Measurements from ENCODE around the gene KPTN. TPM values are rescaled to one million over a fixed set of nuclear protein-coding genes. Genes with fewer than 3 reads are reported as not detected.

KPTN gene
- total and polyA plus RNA-seq, 2 of the 8 experiments (the other 6 are each of a cell fraction or from before 2014, with no cell fraction given), result 23.6 to 31.3 TPM

DNA sequence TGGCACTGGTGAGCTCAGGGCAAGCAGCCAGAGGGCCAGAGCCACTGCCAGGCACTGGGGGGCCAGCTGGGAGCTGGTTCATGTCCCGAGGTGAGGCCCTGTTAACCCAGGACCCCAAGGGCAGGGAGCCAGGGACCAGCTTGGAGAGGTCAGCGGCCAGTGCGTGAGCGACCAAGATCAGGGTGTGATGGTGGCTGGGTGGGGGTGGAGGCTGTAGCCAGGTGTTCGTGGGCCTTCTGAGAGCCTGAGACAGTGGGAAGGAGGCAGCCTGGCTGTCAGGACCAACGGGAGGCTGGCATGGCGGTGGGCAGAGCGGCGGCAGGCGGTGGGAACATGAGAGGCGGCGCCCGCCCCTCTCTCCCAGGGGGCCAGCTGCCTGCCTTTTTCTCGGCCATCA, 8.1 kb upstream of the KPTN start (continued):
- TF ChIP-seq CHD7 (IDR thresholded peaks at IDR 0.05; ENCODE audit: insufficient replicate concordance, low read length) (no peak), RFX5 (IDR thresholded peaks at IDR 0.05; ENCODE audit: borderline replicate concordance, low read depth, low read length) (no peak), RBBP5 (IDR thresholded peaks at IDR 0.05; ENCODE audit: borderline replicate concordance, low read depth, low read length) (no peak), KDM1A (IDR thresholded peaks at IDR 0.05; ENCODE audit: borderline replicate concordance, low read length) (no peak), NANOG (IDR thresholded peaks at IDR 0.05; ENCODE audit: insufficient read depth, low read depth, low read length, poor library complexity, severe bottlenecking) (no peak), RNF2 (IDR thresholded peaks at IDR 0.05; ENCODE audit: borderline replicate concordance, low read depth, low read length, missing control alignments, poor library complexity, severe bottlenecking) (no peak), POU5F1 (IDR thresholded peaks at IDR 0.05; ENCODE audit: low read depth, low read length) (no peak), PHF8 (conservative IDR thresholded peaks at IDR 0.05; ENCODE audit: low read depth, low read length) (no peak), RXRA (IDR thresholded peaks at IDR 0.05; ENCODE audit: insufficient read depth, low read depth, low read length) (no peak)
- TF ChIP-seq, protein P1, sequence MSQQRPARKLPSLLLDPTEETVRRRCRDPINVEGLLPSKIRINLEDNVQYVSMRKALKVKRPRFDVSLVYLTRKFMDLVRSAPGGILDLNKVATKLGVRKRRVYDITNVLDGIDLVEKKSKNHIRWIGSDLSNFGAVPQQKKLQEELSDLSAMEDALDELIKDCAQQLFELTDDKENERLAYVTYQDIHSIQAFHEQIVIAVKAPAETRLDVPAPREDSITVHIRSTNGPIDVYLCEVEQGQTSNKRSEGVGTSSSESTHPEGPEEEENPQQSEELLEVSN (IDR thresholded peaks at IDR 0.05), result no peak

Measured in H1 (cell line).